DMS153 treated with DMSO at 0.1 percent for 48 hours (cell line): ENCODE results near the gene KRTAP4-6.
"Not testable (repeated sequence)": the region's sequence is repeated elsewhere in the genome, so short reads cannot be mapped to it uniquely, and the experiment has no call there.

ENCODE experiments used
- DNase-seq: peaks from one replicate; lab custom pipeline; 2025; ENCODE audit not compliant: unreplicated experiment; lab: John Stamatoyannopoulos, UW

KRTAP4-6 gene

GRCh38 chr17:41107941-41108450 is 32.3 kb downstream of the KRTAP4-6 start:
- no peak for DNase-seq

GRCh38 chr17:41105347-41105746 is 35.0 kb downstream of the KRTAP4-6 start, which contains the start of gene KRTAP4-9:
Gene KRTAP4-9 (plus strand): TSS chr17:41105389. CDS start chr17:41105389, 0 bp downstream.
- DNase-seq, result not testable (repeated sequence)

GRCh38 chr17:41104386-41105038 is 35.8 kb downstream of the KRTAP4-6 start:
- not testable (repeated sequence) for DNase-seq

GRCh38 chr17:41103896-41104295 is 36.4 kb downstream of the KRTAP4-6 start:
- no peak for DNase-seq

GRCh38 chr17:41101586-41102259 is 38.6 kb downstream of the KRTAP4-6 start, which contains the start of gene KRTAP4-16:
Gene KRTAP4-16 (minus strand): TSS chr17:41102209. CDS start chr17:41102209, 0 bp downstream.
- DNase-seq, result no peak

- not testable (repeated sequence) for DNase-seq
Observed at GRCh38 chr17:41099682-41100480, 40.5 kb downstream of the KRTAP4-6 start.

GRCh38 chr17:41098481-41098880 is 41.9 kb downstream of the KRTAP4-6 start:
- no peak for DNase-seq

- no peak for DNase-seq
Observed at GRCh38 chr17:41098042-41098441, 42.3 kb downstream of the KRTAP4-6 start, which contains the start of gene KRTAP4-8. Gene KRTAP4-8 (minus strand): TSS chr17:41098142. CDS start chr17:41098084, 58 bp downstream.

GRCh38 chr17:41096055-41096454 is 44.3 kb downstream of the KRTAP4-6 start:
- DNase-seq, result no peak
